Superior temporal gyrus (tissue), 1 donor: ENCODE data around the gene SMS.
"Not testable (repeated sequence)": the region's sequence is repeated elsewhere in the genome, so short reads cannot be mapped to it uniquely, and the experiment has no call there.

Source experiments
- DNase-seq: peaks from one replicate; pipeline ENCODE4 v3.0.0-alpha.2; 2016; ENCODE audit errors: extremely low spot score

The SMS gene

DNA sequence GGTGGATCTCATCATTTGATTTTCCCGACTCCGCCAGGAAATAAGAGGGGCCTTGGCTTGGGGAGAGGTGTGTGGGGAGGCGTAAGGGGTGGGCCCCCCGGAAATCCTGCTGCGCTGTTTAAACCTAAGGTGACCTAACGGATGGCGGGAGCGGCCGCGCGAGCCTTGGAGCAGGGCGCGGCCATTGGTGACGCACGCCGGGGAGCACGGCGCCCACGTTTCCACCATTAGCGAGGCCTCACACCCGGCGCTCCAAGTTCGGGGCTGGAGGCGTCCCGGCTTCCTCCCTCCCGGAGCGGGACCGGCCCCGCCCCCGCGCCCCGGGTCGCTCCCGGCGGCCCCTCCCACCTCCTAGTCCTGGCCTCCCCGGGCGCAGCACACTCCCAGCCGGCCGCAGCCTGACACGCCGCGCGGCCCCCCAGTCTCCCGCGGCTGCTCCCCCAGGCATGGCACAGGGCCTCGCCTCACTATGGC is at the start of gene SMS:
SMS (plus strand) TSS at position 354 of the 474 bp plus-strand sequence; CDS start at position 470, 116 bp downstream.
- DNase-seq, result no peak

DNA sequence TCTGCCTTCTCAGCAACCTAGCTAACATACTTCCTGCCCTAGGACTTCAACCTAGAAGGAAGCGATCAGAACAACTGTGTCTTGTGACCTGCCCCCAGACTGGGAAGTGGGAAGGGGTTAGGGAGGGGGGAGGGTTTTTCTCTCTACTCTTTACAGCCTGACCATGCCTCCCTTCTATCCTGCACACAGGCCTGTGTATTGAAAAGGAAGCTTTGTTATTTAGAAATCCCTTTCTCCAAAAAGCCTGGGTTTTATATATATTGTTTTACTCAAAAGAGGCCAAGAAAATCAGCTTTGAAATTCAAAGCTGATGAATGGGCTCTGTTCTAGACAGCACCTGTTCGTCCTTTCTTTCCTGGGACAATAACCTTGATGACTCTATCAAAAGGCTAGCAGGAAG is 35.2 kb upstream of the SMS start:
- no peak for DNase-seq

DNA sequence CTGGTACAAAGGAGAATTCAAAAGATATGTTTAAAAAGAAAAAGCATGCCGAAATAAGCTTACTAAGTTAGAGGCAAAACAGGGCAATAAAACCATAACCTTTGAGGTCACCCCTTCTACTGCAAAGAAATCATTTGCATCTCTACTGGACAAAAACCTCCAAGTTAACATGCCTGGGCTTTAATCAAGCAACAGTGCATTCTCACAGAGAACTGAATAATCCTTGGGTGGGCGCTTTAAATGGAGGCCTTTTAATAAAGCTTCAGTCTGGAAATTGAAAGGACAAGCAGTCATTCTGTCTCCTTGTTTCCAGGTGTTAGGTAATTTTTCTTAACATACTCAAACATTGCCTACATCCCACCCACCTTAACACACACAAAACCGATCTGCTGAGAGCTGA is 34.6 kb upstream of the SMS start:
- no peak for DNase-seq

DNA sequence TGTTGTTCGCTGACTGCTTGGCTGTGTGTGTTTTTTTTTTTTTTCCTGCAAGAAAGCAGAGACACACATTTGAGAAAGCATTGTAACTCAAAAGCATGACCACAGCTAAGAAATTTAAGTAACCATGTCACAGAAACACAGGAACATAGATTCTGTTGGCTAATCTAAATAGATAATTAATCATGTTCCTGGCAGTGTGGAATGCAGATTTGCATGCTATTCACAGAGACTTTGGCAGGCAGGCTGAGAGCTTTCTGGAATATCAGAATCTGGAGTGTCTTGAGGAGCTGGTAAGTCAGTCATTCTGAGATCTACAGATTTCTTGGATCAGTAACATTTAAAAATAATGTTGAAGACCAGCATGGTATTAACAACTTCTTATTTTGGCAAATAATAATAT is 33.2 kb upstream of the SMS start:
- DNase-seq, result no peak

DNA sequence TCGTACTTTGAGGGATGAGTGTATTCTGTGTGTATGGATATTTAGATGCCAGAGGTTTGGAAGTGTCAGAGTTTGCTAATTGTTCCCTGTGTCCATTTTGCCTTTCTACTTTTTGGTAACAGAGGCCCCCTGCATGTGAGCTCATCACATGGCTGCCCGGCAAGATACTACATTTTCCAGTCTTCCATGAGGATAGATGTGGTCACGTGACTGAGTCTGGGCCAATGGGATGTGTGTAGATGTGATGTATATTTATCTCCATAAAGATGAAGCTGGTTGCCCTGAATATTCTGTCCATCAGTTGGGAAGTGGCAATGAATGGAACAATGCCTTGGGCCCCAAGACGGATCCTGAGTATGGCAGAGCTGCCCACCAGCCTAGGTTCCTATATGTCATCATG is 29.0 kb upstream of the SMS start:
- DNase-seq, result no peak

DNA sequence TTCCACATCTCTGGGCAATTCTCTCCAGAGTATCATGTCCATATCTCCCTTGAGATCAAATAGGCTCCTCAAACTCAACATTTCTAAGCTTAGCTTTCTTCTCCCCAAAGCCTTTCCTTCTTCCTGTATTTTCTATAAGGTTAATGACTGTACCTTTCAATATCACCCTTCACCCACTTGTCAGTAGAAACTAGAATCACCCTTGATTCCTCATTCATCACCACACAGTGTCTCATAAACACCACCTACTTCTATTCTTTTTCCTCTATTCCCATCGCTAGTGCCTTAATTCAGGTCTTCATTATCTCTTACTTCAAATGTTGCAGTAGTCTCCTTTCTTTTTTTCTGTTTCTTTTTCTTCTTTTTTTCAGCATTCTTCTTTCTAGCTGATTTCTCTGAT is 28.3 kb upstream of the SMS start:
- DNase-seq, result no peak

DNA sequence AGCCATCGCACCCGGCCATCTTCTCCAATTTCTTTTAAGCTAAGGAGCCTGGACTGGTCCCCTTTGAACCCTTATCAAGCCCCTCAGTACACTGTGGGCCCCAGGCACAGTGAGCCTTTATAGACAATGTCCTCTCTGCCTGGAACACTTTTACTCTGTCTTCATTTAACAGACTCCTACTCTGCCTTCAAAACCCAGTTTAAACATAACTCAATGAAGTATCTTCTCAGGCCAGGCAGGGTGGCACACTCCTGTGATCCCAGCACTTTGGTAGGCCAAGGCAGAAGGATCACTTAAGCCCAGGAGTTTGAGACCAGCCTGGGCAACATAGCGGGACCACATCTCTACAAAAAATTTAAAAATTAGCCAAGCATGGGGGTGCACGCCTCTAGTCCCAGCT is 27.5 kb upstream of the SMS start:
- DNase-seq, result no peak

DNA sequence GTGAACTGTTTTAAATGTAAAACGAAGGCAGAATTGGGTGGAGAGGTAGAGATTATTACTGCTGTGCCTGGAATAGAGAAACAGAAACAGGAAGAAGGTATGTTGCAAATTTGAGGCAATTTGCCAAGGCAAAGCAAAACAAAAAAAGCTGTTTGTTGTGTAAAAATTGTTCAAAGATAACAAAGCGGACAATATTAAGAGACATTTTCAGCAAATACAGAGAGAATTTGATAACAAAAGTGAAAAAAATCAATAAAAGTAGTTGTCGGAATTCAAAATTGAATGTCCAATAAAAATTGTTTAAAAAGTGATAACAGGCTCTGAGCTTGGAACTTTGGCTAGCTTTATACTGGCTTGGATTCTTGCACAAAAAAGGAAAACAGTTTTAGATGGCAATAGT is 14.4 kb upstream of the SMS start:
- no peak for DNase-seq

DNA sequence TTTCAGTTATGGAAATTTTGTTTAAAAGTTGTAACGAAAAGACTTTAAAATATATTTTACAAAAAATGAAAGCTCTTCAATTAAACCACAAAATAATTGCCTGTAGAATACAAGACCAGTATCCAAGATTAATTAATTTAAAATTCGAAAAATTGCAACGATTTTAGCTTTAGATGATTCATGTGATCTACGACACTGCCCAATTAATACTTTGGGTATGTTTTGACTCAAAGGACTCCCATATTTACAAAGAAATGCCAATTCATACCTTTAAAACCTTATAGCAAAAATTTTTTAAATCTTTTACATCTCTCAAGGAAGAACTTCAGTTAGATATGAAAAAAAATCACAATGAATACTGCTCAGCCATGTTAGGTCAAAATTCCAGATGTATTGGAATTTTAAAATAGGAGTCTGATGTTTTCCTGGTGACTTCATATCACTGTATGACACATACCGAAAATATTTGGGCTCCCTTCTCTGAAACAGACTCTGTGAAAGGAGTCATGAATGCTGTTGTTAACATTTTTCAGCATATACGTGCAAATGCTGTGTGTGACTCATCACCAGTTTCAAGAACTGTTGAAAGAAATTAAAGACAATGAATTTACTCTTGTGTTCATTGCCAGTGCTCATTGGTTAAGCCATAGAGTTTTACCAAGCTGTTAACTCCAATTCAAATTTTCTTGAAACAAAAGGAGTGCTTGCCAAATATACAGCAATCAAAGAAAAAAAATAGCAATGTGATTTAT is 13.8 kb upstream of the SMS start:
- peak; percentile 34 for DNase-seq

DNA sequence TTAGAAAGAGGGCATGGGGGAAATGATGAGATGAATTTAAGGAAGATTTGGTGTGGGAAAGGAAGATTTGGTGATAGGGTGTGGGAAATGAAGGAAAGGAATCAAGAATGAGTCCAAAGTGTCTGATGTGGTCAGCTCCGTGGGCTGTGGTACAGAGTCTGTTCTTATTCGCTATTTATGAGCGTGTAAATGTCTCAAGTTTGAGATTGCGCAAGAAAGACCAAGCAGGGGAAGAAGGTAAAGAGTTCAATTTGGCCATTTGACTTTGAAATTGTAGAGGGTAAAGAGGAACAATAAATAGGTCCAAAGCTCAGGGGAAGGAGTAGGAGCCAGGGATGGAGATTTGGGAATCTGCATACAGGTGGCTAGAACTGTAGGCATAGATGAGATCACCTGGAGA is 11.3 kb upstream of the SMS start:
- DNase-seq, result no peak

DNA sequence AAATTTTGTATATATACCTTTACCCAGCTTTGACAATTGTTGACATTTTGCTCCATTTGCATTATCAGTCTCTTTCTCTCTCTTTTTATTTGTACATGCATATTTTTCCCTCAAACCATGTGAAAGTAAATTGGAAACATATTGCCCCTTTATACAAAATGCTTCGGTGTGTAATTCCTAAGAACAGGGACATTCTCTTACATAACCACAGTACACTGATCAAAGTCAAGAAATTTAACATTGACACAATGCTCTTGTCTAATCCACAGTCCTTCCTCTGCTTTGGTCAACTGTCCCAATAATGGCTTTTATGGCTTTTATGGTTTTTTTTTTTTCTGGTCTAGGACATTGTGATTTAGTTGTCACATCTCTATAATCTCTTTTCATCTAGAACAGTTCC is 9.5 kb upstream of the SMS start:
- no peak for DNase-seq

DNA sequence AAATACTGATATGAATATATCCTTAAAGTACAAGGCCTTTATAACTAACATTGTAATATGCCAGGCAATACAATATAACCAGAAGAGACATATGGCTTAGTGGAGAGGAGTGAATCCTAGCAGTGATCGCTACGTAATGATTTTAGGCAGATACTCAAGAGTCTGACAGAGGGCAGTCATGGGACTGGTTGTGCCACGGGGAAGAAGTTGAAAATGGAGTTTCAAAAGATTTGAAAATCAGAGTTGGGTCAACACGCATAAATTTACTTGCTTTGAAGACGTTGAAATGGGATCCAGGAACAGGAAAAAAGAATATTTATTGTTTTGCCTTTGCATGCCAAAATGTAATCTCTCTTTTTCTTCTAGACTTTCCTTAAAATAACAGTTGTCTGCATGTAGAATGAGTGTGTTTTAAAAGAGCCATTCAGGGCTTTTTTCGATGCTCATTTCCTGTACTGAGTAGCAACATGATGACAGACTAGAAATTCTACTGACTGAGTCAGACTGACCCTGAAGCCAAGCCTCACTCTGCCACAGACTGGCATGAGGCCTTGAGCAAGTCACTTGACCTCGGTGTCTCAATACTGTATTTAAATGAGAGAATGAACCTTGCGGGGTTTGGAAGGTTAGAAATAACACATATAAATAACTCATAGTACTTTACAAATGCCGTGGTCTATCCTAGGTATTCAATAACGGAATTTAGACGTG is 8.1 kb upstream of the SMS start:
- no peak for DNase-seq

DNA sequence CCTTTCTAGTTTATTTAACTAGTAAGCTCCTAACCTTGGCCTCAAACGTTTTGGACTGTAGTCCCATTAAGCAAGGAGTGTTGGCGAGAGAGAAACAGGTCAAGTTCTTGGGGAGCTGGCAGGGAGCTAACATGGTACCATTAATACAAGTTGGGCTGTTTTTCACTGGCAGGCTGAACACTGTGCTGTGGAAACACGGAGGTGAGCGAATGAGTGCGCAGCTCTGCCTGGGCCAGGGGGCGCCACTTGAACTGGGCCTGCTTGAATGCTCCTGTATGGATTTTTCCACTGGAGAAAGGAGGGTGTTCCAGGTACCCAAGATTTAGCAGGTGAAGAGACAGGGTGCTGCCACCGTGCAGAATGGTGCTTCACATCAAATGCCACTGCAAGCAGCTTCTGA is 7.4 kb upstream of the SMS start:
- no peak for DNase-seq

DNA sequence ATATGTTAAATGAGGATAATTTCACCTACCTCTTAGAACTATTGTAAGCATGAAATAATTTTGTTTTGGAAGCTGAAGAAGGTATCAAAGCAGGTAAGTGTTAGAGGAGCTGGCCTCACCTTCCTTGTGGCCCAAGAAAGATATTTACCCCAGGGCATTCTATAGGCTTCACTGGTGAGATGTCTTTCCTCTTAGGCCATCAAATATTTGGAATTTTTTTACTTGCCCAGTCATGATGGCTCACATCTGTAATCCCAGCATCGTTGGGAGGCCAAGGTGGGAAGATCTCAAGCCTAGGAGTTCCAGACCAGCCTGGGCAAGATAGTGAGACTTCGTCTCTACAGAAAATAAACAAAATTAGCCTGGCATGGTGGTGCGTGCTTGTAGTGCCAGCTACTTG is 6.1 kb upstream of the SMS start:
- DNase-seq, result no peak

DNA sequence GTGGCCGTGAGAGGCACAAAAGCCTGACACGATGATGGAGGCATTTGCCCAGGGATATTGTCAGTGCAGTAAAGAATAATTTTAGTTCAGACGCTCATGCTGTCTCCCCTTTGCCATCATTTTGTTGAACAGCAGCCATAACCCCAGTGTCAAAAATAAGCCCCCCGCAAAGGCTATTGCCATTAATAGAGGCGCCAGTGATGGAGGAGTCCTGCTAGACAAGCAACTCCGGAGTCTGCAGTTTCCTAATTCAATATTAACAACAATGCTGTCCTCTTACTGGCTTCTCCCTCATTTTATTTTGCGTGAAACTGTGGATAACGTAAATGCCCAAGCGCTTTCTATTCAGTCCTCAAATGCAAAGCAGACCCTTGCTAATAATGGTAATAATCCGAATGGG is 603 bp upstream of the SMS start:
- no peak for DNase-seq

DNA sequence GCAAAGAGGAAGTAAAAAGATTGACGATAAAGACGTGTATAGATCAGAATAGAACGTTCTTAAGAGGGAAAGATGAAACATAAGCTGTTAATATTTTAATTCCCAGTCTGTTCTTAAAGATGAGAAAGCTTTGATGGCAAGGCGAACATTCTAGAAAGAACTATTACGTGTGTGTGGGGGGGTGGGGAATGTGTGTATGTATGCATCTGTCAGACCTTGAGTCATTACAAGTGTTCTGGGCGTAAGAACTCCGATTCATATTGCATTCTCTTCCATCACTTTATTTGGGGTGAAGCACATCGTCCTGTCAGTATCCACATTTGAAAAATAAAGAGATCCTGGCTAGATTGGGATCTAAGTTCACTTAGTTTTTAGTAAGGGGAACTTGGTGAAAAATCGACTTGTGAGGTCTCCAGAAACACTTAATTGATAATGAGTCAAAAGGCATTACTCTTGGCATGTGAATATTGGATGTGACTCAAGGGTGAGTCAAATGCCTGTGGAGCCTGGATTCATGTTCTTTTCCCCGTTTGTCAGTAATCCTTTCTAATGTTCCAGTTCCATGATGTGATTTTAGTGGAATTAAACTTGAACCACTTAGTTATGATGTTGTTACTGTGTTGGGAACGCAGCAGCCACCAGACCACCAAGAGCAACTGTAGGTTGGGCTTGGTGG is 3.1 kb downstream of the SMS start:
- no peak for DNase-seq

DNA sequence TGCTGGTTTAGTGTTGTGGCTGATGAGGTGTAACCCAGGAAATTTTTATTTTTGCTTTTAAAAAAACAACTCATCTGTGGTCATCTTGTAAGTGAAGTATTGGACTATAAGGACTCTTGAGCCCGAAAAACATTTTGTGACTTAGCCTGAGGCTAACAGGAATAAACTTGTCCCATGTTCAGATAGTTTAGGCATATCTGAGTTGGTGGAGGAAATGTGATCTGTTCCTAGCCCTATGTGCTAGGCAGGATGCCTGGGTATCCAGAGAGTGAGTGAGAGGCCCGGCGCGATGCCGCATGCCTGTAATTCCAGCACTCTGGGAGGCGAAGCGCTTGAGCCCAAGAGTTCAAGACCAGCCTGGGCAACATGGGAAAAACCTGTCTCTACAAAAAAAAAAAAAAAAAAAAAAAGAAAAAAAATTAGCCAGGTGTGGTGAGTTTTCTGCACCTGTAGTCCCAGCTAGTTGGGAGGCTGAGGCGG is 3.7 kb downstream of the SMS start:
- DNase-seq, result no peak

DNA sequence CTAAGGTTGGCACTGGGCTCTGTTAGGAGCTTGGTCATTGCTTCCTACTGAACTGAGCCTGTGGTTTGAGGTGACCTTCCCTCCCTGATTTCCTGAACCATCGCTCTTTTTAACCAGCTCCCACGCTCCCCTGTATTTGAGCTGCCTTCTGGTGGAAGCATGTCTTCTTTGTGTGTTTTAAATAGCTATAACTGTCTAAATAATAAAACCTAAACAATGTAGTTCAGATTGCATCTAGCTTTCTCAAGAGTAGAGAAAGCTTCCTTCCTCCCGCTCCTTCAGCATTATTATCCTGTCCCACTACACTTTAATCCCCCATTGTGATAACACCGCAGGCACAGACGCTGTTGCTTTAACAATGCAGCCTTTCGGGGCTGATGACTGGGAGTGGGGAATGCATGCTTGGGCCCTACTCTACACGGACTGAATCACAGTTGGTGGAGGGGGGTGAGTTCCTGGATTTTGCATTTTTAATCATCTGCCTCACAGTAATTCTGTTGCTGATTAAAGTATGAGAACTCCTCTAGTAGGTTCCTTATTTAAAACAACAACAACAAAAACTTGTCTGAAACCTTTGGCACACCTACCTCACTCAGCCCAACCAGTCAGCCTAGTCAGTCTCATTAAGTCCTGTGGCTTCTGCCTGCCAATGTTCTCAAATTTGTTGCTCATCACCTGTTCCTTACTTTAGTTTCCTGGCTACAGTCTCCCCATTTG is 6.6 kb downstream of the SMS start:
- no peak for DNase-seq

DNA sequence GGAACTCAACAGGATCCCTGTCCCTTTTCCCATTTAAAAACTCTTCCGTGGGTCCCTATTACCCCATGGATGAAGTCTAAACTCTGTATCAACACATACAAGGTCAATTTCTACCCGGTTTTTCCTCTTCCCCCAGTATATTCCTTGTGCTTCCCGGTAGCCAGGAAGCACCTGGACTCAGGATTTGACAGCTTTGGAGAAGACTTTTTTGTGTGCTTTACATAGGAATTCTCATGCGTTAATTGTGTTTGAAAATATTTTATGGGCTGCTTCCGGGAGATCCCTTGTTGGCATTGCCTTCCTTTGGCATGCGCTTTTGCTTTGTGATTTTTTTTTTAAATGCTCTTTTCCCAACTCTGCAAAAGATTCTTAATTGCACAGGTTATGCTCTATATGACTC is 7.2 kb downstream of the SMS start:
- DNase-seq, result no peak

DNA sequence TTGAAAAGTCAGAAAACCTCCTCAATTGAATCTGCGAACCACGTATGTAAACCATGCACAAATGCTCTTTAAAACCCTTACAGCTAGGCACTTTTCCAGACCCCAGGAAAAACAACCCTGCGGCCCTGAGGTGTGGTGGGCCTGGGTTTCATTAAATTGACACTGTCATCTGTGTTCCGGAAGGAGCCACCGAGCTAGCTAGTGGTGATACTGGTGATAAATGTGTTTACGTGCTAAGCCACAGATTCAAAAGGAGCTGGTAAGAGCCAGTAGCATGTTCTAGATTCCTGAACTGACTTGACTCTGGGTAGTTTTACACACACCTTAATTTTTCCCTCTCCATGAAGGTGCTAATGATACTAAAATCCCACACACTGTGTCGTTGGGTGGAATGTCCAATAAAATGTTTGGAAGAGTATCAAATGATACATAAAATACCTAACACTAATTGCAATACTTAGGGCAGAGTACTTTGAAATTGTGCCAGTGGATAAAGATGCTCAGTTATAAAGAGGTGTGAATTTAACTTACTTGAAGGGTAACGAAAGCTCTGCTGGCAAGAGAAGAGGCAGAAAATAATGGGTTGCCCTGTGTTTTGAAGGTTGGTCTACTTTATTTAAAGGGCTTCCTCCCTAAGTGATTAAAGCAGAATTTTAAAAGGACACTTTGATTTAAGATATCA is 8.5 kb downstream of the SMS start:
- DNase-seq, result no peak

DNA sequence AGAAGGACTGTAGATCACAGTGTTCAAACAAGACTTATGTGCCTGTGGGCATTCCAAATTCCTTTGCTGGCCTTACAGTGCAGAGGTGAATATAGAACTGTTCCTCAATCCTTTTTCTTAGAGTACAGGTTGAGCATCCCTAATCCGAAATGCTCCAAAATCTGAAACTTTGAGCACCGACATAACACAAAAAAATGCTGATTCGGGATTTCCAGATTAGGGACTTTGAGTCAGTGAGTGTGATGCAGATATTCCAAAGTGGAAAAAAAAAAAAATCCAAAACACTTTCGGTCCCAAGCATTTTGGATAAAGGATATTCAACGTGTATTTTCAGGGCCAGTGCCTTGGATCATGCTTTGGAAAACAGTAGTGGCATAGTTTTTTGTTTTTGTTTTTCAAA is 9.2 kb downstream of the SMS start:
- DNase-seq, result no peak

DNA sequence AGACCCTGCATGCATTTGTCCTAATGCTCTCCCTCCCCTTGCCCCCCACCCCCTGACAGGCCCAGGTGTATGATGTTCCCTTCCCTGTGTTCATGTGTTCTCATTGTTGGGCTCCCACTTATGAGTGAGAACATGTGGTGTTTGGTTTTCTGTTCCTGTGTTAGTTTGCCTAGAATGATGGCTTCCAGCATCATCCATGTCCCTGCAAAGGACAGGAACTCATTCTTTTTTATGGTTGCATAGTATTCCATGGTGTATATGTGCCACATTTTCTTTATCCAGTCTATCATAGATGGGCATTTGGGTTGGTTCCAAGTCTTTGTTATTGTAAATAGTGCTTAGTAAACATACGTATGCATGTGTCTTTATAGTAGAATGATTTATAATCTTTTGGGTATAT is 10.0 kb downstream of the SMS start:
- not testable (repeated sequence) for DNase-seq
